GM10266 (cell line): ENCODE results near the gene TMEM89.

Source experiments
- DNase-seq: peaks from one replicate; pipeline ENCODE4 v3.0.0; 2012; ENCODE audit errors: extremely low spot score
- TF ChIP-seq, protein P1 (sequence below): IDR thresholded peaks from 2 replicates; pipeline ENCODE4 v1.5.1; 2012; ENCODE audit warnings: mild to moderate bottlenecking, low read depth; ENCODE audit not compliant: control insufficient read depth, insufficient read depth; ENCODE audit errors: missing control alignments

TMEM89 gene

DNA sequence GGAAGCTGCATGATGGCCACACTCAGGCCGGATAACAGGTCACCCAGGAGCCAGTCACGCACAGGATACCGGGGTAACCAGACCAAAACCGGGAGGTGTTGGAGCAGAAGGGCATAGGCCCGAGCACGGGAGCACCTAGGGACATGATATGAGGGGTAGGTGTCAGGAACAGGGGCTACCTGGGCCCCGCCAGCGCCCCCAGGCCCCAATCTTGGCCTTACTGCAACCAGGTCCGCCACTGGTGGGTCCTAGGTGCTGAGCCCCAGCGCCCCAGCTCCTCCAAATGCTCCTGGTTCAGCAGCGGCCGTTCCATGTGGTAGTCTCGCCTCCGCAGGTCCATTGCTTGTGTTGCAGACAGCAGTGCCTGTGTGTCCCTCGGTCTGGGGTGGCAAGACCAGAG, 11.7 kb upstream of the TMEM89 start:
- DNase-seq, result no peak
- TF ChIP-seq, protein P1, sequence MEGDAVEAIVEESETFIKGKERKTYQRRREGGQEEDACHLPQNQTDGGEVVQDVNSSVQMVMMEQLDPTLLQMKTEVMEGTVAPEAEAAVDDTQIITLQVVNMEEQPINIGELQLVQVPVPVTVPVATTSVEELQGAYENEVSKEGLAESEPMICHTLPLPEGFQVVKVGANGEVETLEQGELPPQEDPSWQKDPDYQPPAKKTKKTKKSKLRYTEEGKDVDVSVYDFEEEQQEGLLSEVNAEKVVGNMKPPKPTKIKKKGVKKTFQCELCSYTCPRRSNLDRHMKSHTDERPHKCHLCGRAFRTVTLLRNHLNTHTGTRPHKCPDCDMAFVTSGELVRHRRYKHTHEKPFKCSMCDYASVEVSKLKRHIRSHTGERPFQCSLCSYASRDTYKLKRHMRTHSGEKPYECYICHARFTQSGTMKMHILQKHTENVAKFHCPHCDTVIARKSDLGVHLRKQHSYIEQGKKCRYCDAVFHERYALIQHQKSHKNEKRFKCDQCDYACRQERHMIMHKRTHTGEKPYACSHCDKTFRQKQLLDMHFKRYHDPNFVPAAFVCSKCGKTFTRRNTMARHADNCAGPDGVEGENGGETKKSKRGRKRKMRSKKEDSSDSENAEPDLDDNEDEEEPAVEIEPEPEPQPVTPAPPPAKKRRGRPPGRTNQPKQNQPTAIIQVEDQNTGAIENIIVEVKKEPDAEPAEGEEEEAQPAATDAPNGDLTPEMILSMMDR, result no peak

- no peak for DNase-seq
- TF ChIP-seq, protein P1, result no peak
Observed at GRCh38 chr3:48631516-48632448, 10.2 kb upstream of the TMEM89 start.

DNA sequence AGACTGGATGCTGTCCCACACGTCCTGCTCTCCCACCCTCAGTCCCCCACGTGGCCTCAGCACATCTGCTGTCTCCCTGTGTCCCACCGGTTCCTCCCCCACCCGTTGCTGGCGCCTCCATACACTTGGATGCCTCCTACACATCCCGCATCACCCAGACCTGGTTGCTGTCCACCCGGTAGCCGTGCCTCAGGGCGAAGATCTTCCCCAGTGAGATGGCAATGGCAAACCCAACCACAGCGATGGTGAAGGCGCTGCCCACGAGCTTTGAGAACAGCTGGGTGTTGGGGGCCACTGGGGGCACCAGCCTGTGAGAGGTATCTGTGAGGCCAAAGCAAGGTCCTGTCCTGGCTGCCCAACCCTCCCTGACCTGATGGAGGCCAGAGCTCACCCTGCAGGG, 9.3 kb upstream of the TMEM89 start:
- TF ChIP-seq, protein P1, result no peak
- DNase-seq, result no peak

GRCh38 chr3:48630407-48630806, 8.8 kb upstream of the TMEM89 start:
- TF ChIP-seq, protein P1, result no peak
- DNase-seq, result no peak

- TF ChIP-seq, protein P1, result no peak
- no peak for DNase-seq
Observed at GRCh38 chr3:48629894-48630293, 8.3 kb upstream of the TMEM89 start.

DNA sequence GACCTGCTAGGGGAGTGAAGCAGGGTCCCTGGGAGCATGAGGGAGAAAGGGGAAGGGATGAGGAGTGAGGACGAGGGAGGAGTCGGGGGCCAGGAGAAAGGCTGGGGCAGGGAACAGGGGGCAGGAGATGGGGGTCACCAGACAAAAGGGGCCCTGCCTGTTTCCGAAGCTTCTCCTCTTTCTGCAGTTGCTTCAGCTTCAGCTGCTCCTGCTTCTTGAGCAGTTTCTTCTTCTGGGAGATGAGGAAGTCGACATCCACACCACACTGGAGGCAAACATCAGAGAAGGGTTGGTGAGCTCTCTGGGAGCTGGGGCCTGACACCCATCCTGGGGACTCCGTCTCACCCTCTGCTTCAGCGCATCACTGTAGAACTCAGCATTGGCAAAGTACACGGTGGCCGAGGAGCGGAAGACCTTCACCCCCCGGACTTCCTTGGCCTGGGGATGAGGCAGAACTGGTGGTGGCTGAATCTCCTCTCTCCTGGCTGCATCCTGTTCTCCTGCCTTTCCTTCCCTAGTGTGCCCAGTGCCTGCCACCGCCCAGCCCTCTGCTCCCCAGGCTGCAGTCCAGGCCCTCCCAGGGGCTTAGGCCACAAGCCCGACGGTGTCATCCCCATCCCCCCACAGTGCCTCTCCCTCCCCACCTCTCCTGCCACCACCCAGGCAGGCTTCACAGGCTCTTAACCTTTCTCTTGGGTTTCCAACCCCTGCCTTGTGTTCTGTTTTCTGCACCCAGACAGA, 6.9 kb upstream of the TMEM89 start:
- DNase-seq, result no peak
- TF ChIP-seq, protein P1, result no peak

- TF ChIP-seq, protein P1, result no peak
- no peak for DNase-seq
Observed at GRCh38 chr3:48625600-48625999, 4.0 kb upstream of the TMEM89 start.
